ENCODE measurements around the gene MYEOV.

DNA sequence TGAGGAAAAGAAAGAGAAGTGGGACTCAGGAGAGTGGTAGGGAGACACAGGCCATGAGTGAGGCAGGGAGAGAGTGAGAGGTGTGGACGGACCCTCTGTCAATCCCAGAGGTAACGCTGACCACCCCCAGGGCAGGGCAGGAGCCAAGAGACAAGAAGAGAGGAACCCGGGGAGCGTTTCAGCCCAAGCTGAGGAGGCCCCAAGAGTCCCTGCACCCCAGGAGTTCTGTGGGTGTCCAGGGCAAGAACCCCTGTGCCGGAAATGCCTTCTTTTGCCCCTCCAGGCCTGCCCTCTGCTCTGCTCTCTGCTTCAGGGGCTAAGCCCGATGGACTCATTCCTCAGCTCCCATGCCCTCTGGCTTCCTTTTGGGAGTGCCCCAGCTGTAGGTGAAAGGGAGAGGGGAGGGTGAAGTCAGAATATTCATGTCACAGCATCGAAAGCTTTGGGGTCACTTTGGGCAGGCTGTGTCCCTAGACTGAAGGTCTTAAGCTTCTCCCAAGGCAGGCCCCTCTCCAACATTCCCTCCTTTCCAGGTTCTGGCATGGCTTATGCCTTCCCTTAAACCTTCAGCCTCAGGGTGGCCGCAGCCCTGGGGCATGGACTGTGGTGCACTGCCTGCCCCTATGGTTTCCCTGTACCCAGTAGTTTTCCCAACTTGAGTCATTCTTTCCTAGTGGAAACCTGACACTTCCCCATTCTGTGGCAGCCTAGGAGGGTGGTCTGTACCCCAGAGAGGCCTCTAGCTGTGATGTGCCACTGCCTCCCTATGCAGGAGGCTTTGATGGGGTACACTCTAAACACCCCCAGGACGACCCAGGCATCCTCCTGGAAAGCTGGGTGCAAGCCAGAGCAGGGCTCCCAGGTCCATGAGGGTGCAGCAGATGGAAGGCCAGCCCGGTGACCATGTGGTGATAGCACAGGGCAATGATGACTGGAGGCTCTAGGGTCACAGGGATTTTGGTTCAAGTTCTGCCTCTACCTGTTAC, 27.1 kb downstream of the MYEOV start:
- TF ChIP-seq, protein P1, sequence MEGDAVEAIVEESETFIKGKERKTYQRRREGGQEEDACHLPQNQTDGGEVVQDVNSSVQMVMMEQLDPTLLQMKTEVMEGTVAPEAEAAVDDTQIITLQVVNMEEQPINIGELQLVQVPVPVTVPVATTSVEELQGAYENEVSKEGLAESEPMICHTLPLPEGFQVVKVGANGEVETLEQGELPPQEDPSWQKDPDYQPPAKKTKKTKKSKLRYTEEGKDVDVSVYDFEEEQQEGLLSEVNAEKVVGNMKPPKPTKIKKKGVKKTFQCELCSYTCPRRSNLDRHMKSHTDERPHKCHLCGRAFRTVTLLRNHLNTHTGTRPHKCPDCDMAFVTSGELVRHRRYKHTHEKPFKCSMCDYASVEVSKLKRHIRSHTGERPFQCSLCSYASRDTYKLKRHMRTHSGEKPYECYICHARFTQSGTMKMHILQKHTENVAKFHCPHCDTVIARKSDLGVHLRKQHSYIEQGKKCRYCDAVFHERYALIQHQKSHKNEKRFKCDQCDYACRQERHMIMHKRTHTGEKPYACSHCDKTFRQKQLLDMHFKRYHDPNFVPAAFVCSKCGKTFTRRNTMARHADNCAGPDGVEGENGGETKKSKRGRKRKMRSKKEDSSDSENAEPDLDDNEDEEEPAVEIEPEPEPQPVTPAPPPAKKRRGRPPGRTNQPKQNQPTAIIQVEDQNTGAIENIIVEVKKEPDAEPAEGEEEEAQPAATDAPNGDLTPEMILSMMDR (IDR thresholded peaks at IDR 0.05), result no peak
- TF ChIP-seq CBFB (CRISPR knock-in tag; IDR thresholded peaks at IDR 0.05; ENCODE audit: low read depth), result no peak
- TF ChIP-seq, protein P2, sequence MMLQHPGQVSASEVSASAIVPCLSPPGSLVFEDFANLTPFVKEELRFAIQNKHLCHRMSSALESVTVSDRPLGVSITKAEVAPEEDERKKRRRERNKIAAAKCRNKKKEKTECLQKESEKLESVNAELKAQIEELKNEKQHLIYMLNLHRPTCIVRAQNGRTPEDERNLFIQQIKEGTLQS (CRISPR knock-in tag; conservative IDR thresholded peaks at IDR 0.05), result no peak
- TF ChIP-seq PREB (CRISPR knock-in tag; IDR thresholded peaks at IDR 0.05; ENCODE audit: borderline replicate concordance), result no peak
- no peak for TF ChIP-seq ATF1 (CRISPR knock-in tag; IDR thresholded peaks at IDR 0.05)
- no peak for TF ChIP-seq IRF1 (CRISPR knock-in tag; IDR thresholded peaks at IDR 0.05)
- no peak for TF ChIP-seq TP53 (CRISPR knock-in tag; IDR thresholded peaks at IDR 0.05)
- no peak for TF ChIP-seq SP1 (CRISPR knock-in tag; conservative IDR thresholded peaks at IDR 0.05)

Measured in WTC11 (cell line).